ENCODE measurements around the gene DFFA. TPM values are rescaled to one million over a fixed set of nuclear protein-coding genes. Genes with fewer than 3 reads are reported as not detected.

Gene DFFA
- total and polyA plus RNA-seq, 2 experiments from 2014 or later = 35.0 to 50.3 TPM

DNA sequence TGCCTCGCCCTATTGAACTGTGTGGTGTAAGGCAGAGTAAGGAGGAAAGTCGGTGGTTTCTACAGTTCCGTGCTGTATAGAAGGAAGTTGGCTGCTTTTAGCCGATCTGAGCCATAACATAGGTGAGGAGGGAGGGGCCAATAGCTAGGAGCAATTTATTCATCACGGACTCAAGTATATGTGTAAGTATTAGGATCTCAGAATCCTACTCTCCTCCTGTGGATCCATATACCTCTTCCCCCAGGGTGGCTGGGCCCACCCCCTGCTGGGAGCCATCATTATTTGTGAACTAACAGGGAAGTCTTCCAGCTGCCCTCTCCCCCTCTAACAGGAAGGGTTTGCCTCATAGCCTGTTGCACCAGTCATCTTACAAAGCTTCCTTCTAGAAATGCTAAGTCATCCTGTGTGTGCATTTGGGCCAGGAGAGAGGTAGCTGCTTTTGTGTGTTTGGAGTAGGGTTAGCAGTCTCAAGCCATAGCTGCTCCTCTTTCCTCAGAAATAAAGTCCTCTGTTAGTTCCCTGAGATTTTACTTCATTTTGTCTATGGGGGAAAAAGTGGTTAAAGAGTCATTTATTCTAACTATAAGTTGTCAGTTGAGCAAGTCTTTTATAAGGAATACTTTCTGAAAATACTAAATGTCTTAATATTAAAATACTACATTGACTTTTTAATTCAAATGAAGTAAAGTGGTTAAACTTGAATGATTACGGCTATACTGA lies 57.0 kb downstream of the DFFA start:
- no peaks in the 10 kb centered on the region for H3K9me2 ChIP-seq (ENCODE audit: insufficient read depth)
- no peaks in the 10 kb centered on the region for H3K79me2 ChIP-seq (ENCODE audit: insufficient read depth)
- H3K27ac ChIP-seq = peak overlapping the region; percentile 72
- TF ChIP-seq EZH2 (IDR thresholded peaks at IDR 0.05; ENCODE audit: insufficient read depth, poor library complexity, severe bottlenecking) = no peak
- TF ChIP-seq EZH2phosphoT487 (IDR thresholded peaks at IDR 0.05; ENCODE audit: insufficient read depth, low read depth) = no peak
- H3K4me2 ChIP-seq (ENCODE audit: unreplicated experiment) = no peak overlapping the region
- H2AFZ ChIP-seq = peak overlapping the region; percentile 54
- H3K4me3 ChIP-seq = no peak overlapping the region
- H3K27me3 ChIP-seq (replicated peaks; ENCODE audit: insufficient read depth) = no peaks in the 10 kb centered on the region
- peak overlapping the region; percentile 49 for H3K9ac ChIP-seq
- no peaks in the 10 kb centered on the region for H3F3A ChIP-seq (ENCODE audit: insufficient read depth)
- H3K9me3 ChIP-seq (ENCODE audit: low read depth) = no peaks in the 10 kb centered on the region
- peak; percentile 81 for DNase-seq
- no peaks in the 10 kb centered on the region for H4K20me1 ChIP-seq (ENCODE audit: insufficient read depth)
- H3K36me3 ChIP-seq (ENCODE audit: low read depth) = peaks cover 35% of the 10 kb centered on the region; the same call in 1 of the 2 replicates
- in situ Hi-C loops (cut with MboI) = no loop called here
- 72 to 74% methylated on average over 6 of the region's 6 CpGs for WGBS, 2 experiments (ENCODE audit: low coverage in 1 of 2, low lambda C conversion rate in 2 of 2, missing lambda C conversion rate in 2 of 2)
- H3K4me1 ChIP-seq (ENCODE audit: insufficient read depth) = peaks cover 5% of the 10 kb centered on the region

DNA sequence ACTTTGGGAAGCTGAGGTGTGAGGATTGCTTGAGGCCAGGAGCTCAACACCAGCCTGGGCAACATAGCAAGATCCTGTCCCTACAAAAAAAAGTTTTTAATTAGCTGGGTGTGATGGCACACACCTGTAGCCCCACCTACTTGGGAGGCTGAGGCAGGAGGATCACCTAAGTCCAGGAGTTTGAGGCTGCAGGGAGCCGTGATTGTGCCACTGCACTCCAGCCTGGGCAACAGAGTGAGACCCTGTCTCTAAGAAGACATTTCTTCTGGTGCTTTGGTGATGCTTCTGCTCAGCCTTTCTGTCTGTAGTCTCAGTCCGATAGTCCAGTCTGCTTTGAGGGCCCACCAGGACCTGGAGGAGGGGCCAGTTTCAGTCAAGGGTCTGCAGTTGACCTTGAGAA lies 65.1 kb downstream of the DFFA start:
- TF ChIP-seq EZH2 (IDR thresholded peaks at IDR 0.05; ENCODE audit: insufficient read depth, poor library complexity, severe bottlenecking) (no peak), EZH2phosphoT487 (IDR thresholded peaks at IDR 0.05; ENCODE audit: insufficient read depth, low read depth) (no peak)
- H3K9ac ChIP-seq = no peak overlapping the region
- H3K9me2 ChIP-seq (ENCODE audit: insufficient read depth) = no peaks in the 10 kb centered on the region
- no peak overlapping the region for H3K27ac ChIP-seq
- DNase-seq = no peak
- H2AFZ ChIP-seq = no peak overlapping the region
- in situ Hi-C loops (cut with MboI) = no loop called here
- peaks cover 14% of the 10 kb centered on the region for H3K4me1 ChIP-seq (ENCODE audit: insufficient read depth)
- no peaks in the 10 kb centered on the region for H3K9me3 ChIP-seq (ENCODE audit: low read depth)
- H3K27me3 ChIP-seq (replicated peaks; ENCODE audit: insufficient read depth) = no peaks in the 10 kb centered on the region
- 0 out of 2 replicates have a peak, but pooled peaks cover under 1% of the 10 kb centered on the region for H3K79me2 ChIP-seq (ENCODE audit: insufficient read depth)
- no peaks in the 10 kb centered on the region for H4K20me1 ChIP-seq (ENCODE audit: insufficient read depth)
- H3K4me2 ChIP-seq (ENCODE audit: unreplicated experiment) = no peak overlapping the region
- WGBS, 2 experiments (ENCODE audit: low coverage in 1 of 2, low lambda C conversion rate in 2 of 2, missing lambda C conversion rate in 2 of 2) = 100% methylated on average over 2 of the region's 2 CpGs
- peaks cover 39% of the 10 kb centered on the region for H3K36me3 ChIP-seq (ENCODE audit: low read depth)
- peaks cover 12% of the 10 kb centered on the region; the same call in 1 of the 2 replicates for H3F3A ChIP-seq (ENCODE audit: insufficient read depth)
- no peak overlapping the region for H3K4me3 ChIP-seq

Other genes with a start within 250 kb of the DFFA start
- gene PGD, start 73.5 kb downstream of the DFFA start, total RNA-seq (2014; rRNA removed; shearing (Covaris generic)) = 51.7 and 59.1 TPM in 2 replicates
- 61.4 and 64.4 TPM in 2 replicates for gene PGD, start 73.5 kb downstream of the DFFA start, polyA plus RNA-seq (2016; fragmentation: Nextera tagmentation; extraction: Ambion mirVana)
- gene CENPS, start 42.1 kb downstream of the DFFA start, total RNA-seq (2014; rRNA removed; shearing (Covaris generic)) = 12.6 and 25.4 TPM in 2 replicates
- 34.1 and 34.3 TPM in 2 replicates for gene CENPS, start 42.1 kb downstream of the DFFA start, polyA plus RNA-seq (2016; fragmentation: Nextera tagmentation; extraction: Ambion mirVana)
- gene CORT, start 22.5 kb downstream of the DFFA start, total RNA-seq (2014; rRNA removed; shearing (Covaris generic)) = 0.22 TPM in 1 of 2 replicates, not detected in the other
- 0.33 TPM in 1 of 2 replicates, not detected in the other for gene CORT, start 22.5 kb downstream of the DFFA start, polyA plus RNA-seq (2016; fragmentation: Nextera tagmentation; extraction: Ambion mirVana)
- 13.9 and 16.9 TPM in 2 replicates for gene PEX14, start 2.4 kb upstream of the DFFA start, total RNA-seq (2014; rRNA removed; shearing (Covaris generic))
- gene PEX14, start 2.4 kb upstream of the DFFA start, polyA plus RNA-seq (2016; fragmentation: Nextera tagmentation; extraction: Ambion mirVana) = 20.1 and 22.4 TPM in 2 replicates